ENCODE data around the gene PTCRA. TPM values are rescaled to one million over a fixed set of nuclear protein-coding genes. Genes with fewer than 3 reads are reported as not detected.
"Not testable (repeated sequence)": the region's sequence is repeated elsewhere in the genome, so short reads cannot be mapped to it uniquely, and the experiment has no call there.

Gene PTCRA
- total RNA-seq, 1 donor from 2014 or later, result not detected

DNA sequence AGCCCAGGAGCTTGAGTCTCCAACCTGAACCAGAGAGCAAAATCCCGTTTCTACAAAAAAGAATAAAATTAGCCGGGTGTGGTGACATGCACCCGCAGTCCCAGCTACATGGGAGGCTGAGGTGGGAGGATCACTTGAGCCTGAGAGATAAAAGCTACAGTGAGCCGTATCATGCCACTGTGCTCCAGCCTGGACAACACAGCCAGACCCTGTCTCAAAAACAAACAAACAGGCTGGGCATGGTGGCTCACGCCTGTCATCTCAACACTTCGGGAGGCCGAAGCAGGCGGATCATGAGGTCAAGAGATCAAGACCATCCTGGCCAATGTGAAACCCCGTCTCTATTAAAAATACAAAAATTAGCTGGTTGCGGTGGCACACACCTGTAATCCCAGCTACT lies 11.4 kb upstream of the PTCRA start:
- DNase-seq, result no peak

DNA sequence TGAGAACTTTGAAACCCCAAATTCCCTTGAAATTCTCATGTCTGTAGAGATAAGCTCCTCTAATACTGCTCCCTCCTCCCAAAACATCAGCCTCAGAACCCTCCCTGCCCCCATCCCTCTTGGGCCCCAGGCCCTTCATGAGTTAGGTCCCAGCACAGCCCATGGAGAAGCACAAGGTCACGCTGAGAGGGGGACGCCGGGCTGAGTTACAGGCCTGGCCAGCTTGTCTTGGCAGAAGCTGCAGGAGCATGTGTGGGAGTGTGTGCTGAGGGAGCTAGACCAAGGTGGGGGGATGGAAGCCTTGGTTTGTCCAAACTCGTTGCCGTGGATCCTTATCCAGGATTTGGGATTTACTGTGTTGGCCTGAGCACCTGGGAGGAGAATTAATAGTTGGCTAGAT lies 8.5 kb upstream of the PTCRA start:
- DNase-seq, result no peak

- DNase-seq, result no peak
These were observed 6.0 kb upstream of the PTCRA start for GRCh38 chr6:42909835-42910234.

- DNase-seq, result no peak
These were observed 4.5 kb upstream of the PTCRA start for GRCh38 chr6:42911171-42912021.

DNA sequence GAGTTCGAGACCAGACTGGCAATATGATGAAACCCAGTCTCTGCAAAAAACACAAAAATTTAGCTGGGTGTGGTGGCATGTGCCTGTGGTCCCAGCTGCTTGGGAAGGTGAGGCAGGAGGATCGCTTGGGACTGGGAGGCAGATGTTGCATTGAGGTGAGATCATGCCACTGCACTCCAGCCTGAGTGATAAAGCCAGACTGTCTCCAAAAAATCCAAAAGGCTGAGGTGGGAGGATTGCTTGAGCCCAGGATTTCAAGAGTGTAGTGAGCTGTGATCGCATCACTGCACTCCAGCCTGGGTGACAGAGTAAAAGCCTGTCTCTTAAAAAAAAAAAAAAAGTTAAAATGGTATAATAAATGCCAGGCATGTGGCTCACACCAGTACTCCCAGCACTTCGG lies 1.3 kb upstream of the PTCRA start:
- no peak for DNase-seq

DNA sequence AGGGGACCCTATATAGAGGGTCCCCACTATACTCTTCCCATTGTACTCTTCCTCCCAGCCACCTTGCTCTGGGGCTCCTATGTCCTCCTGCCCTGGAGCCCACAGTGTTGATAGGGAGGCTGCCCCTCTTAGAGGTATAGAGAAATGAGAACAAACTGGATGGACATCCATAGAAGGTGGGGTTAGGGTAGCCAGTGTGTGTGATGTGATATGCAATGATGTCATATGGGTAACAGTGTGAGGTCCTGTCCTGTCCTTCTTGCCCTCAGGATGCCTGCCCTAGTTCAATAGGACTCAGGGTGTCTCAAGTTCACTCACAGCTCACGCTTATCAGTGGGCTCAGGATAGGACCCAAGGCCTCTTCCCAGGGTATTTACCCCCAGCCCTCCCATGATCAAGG lies 435 bp downstream of the PTCRA start:
- DNase-seq, result no peak

DNA sequence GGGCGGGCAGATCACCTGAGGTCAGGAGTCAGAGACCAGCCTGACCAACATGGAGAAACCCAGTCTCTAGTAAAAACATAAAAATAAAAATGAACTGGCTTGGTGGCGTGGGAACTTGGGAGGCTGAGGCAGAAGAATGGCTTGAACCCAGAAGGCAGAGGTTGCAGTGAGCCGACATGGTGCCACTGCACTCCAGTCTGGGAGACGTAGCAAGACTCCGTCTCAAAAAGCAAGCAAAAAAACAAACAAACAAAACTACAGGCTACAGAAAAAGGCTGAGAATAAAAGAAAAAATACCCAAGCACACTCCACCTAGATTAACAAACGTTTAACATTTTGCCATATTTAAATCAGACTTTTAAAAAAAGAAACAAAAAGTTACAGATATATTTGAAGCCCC lies 5.9 kb downstream of the PTCRA start:
- no peak for DNase-seq

GRCh38 chr6:42923666-42924065 lies 7.8 kb downstream of the PTCRA start:
- DNase-seq, result no peak

DNA sequence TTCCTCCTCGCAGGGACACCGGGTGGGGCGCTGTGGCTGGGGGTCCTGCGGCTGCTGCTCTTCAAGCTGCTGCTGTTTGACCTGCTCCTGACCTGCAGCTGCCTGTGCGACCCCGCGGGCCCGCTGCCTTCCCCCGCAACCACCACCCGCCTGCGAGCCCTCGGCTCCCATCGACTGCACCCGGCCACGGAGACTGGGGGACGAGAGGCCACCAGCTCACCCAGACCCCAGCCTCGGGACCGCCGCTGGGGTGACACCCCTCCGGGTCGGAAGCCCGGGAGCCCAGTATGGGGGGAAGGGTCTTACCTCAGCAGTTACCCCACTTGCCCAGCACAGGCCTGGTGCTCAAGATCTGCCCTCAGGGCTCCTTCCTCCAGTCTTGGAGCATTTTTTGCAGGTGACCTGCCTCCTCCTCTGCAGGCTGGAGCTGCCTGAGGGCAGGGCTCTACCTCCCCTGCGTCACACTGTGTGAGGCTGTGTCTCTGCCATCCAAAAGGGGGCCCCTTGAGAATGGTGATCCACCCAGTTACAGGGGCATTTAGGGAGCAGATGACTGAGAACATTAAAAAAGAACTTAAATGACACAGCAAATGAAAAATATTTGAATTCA lies 9.5 kb downstream of the PTCRA start:
- no peak for DNase-seq

DNA sequence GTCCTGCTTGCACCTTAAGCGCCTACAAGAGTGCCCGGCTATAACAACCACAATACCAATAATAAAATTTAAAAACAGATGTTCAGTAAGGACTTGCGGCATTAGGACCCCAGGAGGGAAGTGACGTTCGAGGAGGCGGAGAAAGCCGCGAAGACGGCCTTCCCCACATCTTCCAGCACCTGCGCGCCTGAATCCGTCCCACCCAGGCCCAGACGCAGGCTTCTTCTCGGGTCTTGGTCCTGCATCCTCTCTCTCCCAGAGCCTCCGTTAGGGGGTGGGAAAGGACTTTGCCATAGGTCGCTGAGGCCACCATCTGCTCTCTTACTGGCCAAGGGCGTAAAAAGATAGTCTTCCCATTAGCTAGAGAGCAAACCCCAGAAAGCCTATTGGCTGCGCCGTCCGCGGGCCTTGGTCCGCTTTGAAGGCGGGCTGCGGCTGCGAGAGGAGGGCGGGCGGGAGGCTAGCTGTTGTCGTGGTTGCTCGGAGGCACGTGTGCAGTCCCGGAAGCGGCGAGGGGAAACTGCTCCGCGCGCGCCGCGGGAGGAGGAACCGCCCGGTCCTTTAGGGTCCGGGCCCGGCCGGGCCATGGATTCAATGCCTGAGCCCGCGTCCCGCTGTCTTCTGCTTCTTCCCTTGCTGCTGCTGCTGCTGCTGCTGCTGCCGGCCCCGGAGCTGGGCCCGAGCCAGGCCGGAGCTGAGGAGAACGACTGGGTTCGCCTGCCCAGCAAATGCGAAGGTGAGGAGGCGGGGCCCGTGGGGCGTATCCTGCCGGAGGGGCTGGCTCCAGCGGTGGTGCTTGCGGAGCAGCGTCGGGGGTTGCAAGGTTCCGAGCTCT lies 13.3 kb downstream of the PTCRA start, which contains the start of gene CNPY3:
Gene CNPY3 (plus strand): TSS at position 495 of the 835 bp plus-strand sequence. CDS start 91 bp downstream, at position 586.
- DNase-seq, result peak; percentile 96

DNA sequence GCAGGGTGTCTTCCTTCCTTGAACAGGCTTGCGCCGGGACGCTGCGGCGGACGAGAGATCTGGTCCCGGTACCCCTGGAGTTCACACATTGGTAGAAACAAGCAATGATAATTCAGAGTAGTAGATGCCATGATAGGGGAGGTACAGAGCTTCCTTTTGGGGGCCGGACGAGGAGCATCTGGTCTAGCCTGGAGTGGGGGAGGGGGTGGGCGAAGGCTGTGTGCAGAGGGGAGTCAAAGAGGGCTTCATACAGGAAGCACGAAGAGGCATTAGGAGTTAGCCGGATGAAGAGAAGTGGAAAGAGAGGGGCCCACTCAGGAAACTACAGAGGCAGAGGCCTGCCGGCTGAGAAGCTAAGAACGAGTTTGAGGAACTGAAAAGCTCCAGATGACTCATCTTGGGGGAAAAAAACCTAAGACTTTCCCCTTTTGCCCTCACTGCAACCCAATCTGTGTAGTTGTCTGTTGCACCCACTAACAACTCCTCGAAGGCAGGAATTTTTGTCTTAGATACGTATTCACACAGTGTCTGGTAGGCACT lies 14.0 kb downstream of the PTCRA start:
- DNase-seq, result no peak

DNA sequence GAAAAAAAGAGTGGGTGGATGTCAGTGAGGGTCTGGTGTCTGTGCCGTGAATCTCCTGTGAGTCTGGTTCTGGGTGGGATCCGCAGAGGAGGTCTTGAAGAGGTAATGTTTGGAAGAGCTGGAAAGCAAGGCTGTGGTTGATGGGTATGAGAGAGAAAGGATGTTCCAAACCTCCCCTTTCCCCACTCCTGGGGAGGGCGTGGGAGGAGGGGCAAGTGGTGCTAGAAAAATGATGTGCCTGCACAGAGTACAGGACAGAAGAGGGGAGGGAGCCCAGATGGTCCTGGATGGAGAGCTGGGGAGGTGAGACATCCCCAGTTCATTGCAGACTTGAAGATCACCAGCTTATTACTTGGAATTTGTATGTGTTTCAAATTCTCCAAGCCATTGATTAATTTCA lies 16.6 kb downstream of the PTCRA start:
- no peak for DNase-seq

- DNase-seq, result no peak
These were observed 17.4 kb downstream of the PTCRA start for GRCh38 chr6:42933205-42933604.

DNA sequence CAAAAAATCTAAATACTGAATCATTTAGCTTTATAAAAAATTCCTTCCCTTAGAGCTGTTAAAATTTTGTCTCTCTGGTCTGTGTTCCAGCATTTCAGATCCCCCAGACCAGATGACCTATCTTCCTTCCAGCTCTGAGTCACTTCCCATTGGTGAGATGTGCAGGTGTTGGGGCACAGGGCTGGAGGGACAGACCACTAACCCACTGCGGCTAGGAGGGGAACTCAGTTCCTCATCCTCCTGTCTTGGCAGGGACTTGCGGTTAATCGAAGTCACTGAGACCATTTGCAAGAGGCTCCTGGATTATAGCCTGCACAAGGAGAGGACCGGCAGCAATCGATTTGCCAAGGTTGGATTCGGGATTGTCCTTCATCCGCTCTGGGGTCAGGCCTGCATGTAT lies 19.5 kb downstream of the PTCRA start:
- no peak for DNase-seq

DNA sequence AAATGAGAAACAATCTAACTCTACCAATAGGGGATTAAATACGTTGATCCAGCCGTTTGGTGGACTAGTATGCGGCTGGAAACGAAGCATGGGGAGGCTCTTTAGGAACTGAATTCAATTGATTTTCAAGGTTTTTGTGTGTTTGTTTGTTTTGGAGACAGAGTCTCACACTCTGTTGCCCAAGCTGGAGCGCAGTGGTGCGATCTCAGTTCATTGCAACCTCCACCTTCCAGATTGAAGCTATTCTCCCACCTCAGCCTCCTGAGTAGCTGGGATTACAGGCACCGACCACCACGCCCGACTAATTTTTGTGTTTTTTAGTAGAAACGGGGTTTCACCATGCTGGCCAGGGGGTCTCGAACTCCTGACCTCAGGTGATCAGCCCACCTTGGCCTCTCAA lies 20.5 kb downstream of the PTCRA start:
- no peak for DNase-seq

DNA sequence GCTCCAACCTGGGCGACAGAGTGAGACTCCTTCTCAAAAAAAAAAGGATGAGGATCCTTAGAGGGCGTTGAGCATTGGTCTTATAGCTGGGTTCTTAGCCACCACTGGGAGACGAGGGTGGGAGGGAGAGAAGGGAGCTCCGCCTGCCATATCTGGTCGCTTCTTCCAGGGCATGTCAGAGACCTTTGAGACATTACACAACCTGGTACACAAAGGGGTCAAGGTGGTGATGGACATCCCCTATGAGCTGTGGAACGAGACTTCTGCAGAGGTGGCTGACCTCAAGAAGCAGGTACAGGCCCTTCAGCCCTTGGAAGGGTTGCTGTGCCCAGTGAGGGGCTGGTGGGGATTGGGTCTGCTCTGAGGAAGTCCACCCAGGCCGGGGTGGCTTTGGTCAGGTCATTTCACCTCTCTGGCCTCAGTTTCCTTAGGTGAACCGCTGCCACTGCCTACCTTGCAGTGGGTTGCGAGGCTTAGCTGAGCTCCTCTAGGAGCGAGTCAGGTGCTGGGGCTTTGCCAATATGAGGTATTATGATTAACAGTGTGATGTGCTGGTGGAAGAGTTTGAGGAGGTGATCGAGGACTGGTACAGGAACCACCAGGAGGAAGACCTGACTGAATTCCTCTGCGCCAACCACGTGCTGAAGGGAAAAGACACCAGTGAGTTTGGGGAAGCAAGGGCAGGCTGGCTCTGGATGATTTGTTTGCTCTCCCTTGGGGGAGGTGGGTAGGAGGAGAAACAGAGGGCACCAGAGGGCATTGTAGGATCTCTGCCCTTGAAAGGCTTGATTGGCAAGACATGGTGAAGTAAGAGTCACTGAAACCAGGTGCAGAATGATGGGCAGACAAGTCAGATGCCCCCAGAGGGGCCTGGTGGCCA lies 21.9 kb downstream of the PTCRA start:
- DNase-seq, result no peak

DNA sequence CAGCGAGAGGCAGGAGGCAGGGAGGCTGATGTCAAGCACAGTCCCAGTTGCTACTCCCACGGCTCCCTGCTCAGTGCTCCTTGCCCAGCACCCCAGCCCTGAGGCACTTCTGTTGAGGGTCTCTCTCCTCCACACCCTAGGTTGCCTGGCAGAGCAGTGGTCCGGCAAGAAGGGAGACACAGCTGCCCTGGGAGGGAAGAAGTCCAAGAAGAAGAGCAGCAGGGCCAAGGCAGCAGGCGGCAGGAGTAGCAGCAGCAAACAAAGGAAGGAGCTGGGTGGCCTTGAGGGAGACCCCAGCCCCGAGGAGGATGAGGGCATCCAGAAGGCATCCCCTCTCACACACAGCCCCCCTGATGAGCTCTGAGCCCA lies 22.6 kb downstream of the PTCRA start:
- DNase-seq, result no peak

DNA sequence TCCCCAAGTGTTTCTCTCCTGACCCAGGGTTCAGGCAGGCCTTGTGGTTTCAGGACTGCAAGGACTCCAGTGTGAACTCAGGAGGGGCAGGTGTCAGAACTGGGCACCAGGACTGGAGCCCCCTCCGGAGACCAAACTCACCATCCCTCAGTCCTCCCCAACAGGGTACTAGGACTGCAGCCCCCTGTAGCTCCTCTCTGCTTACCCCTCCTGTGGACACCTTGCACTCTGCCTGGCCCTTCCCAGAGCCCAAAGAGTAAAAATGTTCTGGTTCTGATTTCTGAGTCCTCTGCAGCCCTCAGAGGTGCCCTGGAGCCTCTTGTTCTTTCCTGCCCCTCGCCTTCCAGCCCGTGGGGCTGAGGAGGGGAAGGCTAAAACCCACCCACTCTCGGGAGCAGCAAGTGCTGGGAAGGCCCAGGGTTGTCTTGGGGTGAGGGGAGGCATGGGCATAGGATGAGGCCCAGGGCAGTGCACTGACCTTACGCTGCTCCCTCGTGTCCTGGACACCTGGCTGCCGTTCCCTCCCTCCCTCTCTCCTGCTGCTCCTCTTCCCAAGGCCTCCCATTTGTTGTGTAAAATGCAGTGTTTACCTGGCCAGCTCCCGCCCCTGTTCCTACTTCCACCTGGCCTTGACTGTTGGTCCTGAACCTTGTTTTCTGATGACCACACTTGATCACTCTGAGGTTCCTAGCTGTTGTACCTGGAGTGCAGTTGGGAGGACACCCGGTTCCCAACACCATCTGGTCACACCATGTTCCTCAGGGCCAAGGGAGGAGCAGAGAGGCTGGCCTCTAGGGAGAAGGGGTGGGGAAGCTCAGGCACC lies 23.3 kb downstream of the PTCRA start:
- DNase-seq, result no peak

GRCh38 chr6:42939810-42940167 lies 23.9 kb downstream of the PTCRA start:
- no peak for DNase-seq

GRCh38 chr6:42940493-42941045 lies 24.7 kb downstream of the PTCRA start:
- DNase-seq, result no peak

DNA sequence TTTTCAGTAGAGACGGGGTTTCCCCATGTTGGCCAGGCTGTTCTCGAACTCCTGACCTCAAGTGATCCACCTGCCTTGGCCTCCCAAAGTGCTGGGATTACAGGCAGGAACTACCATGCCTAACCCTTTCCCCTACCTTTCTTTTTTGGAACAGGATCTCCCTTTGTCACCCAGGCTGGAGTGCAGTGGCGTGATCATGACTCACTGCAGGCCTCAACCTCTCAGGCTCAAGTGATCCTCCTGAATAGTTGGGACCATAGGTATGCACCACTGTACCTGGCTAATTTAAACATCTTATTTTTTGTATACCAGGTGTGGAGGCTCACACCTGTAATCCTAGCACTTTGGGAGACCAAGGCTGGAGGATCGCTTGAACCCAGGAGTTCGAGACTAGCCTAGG lies 25.5 kb downstream of the PTCRA start:
- not testable (repeated sequence) for DNase-seq
